ENCODE measurements around the gene TEX29. TPM values are rescaled to one million over a fixed set of nuclear protein-coding genes. Genes with fewer than 3 reads are reported as not detected.

TEX29 gene
- total RNA-seq, 1 experiment from 2014 or later, result not detected

- Histone ChIP-seq H3K4me3 (ENCODE audit: low read depth, low read length) (no peak overlapping the region), H3K27me3 (replicated peaks; ENCODE audit: control insufficient read depth, insufficient read depth, low read length) (peaks cover 2% of the 10 kb centered on the region), H3K36me3 (ENCODE audit: control insufficient read depth, insufficient read depth, low read length) (no peaks in the 10 kb centered on the region), H3K4me1 (no peaks in the 10 kb centered on the region), H3K9me3 (no peaks in the 10 kb centered on the region)
- CTCF ChIA-PET, result no interaction called here
- H3K27me3 Mint-ChIP-seq (ENCODE audit: insufficient read depth, unreplicated experiment), result peaks cover 17% of the 10 kb centered on the region
- TF ChIP-seq, protein P1, sequence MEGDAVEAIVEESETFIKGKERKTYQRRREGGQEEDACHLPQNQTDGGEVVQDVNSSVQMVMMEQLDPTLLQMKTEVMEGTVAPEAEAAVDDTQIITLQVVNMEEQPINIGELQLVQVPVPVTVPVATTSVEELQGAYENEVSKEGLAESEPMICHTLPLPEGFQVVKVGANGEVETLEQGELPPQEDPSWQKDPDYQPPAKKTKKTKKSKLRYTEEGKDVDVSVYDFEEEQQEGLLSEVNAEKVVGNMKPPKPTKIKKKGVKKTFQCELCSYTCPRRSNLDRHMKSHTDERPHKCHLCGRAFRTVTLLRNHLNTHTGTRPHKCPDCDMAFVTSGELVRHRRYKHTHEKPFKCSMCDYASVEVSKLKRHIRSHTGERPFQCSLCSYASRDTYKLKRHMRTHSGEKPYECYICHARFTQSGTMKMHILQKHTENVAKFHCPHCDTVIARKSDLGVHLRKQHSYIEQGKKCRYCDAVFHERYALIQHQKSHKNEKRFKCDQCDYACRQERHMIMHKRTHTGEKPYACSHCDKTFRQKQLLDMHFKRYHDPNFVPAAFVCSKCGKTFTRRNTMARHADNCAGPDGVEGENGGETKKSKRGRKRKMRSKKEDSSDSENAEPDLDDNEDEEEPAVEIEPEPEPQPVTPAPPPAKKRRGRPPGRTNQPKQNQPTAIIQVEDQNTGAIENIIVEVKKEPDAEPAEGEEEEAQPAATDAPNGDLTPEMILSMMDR (IDR thresholded peaks at IDR 0.05; ENCODE audit: insufficient read depth in 1 of 2, low read depth in 1 of 2, low read length in 1 of 2, severe bottlenecking in 1 of 2, unreplicated experiment in 1 of 2), result no peak
- H3K27ac Mint-ChIP-seq (ENCODE audit: unreplicated experiment), result no peak overlapping the region
- H3K4me1 Mint-ChIP-seq (ENCODE audit: low read depth, unreplicated experiment), result no peaks in the 10 kb centered on the region
- H3K4me3 Mint-ChIP-seq (ENCODE audit: unreplicated experiment), result no peak overlapping the region
- POLR2A ChIA-PET, result no interaction called here
- H3K36me3 Mint-ChIP-seq (ENCODE audit: insufficient read depth, unreplicated experiment), result no peaks in the 10 kb centered on the region
- BruUV-seq (replicated peaks), result no TSS peak
- intact Hi-C loops (cut with micrococcal nuclease; ENCODE audit: unreplicated experiment), result no loop called here
- DNase-seq, result no peak
- H3K9me3 Mint-ChIP-seq (ENCODE audit: unreplicated experiment), result no peaks in the 10 kb centered on the region
Observed at GRCh38 chr13:111359930-111360329, 39.5 kb downstream of the TEX29 start.

GRCh38 chr13:111360452-111360851, 40.0 kb downstream of the TEX29 start:
- peaks cover 17% of the 10 kb centered on the region for H3K27me3 Mint-ChIP-seq (ENCODE audit: insufficient read depth, unreplicated experiment)
- no peak for DNase-seq
- no peaks in the 10 kb centered on the region for H3K9me3 Mint-ChIP-seq (ENCODE audit: unreplicated experiment)
- H3K36me3 Mint-ChIP-seq (ENCODE audit: insufficient read depth, unreplicated experiment), result no peaks in the 10 kb centered on the region
- Histone ChIP-seq H3K9me3 (no peaks in the 10 kb centered on the region), H3K4me3 (ENCODE audit: low read depth, low read length) (no peak overlapping the region), H3K27me3 (replicated peaks; ENCODE audit: control insufficient read depth, insufficient read depth, low read length) (peaks cover 2% of the 10 kb centered on the region), H3K4me1 (no peaks in the 10 kb centered on the region), H3K36me3 (ENCODE audit: control insufficient read depth, insufficient read depth, low read length) (no peaks in the 10 kb centered on the region)
- TF ChIP-seq, protein P1 (IDR thresholded peaks at IDR 0.05; ENCODE audit: insufficient read depth in 1 of 2, low read depth in 1 of 2, low read length in 1 of 2, severe bottlenecking in 1 of 2, unreplicated experiment in 1 of 2), result no peak
- CTCF ChIA-PET, result no interaction called here
- H3K27ac Mint-ChIP-seq (ENCODE audit: unreplicated experiment), result no peak overlapping the region
- intact Hi-C loops (cut with micrococcal nuclease; ENCODE audit: unreplicated experiment), result no loop called here
- H3K4me1 Mint-ChIP-seq (ENCODE audit: low read depth, unreplicated experiment), result no peaks in the 10 kb centered on the region
- H3K4me3 Mint-ChIP-seq (ENCODE audit: unreplicated experiment), result no peak overlapping the region
- POLR2A ChIA-PET, result no interaction called here
- BruUV-seq (replicated peaks), result no TSS peak

GRCh38 chr13:111361046-111361872, 40.8 kb downstream of the TEX29 start:
- no peak overlapping the region for H3K4me3 ChIP-seq (ENCODE audit: low read depth, low read length)
- ChIA-PET POLR2A (no interaction called here), CTCF (no interaction called here)
- intact Hi-C loops (cut with micrococcal nuclease; ENCODE audit: unreplicated experiment), result no loop called here
- DNase-seq, result no peak
- no peaks in the 10 kb centered on the region for H3K4me1 Mint-ChIP-seq (ENCODE audit: low read depth, unreplicated experiment)
- no peaks in the 10 kb centered on the region for H3K4me1 ChIP-seq
- BruUV-seq (replicated peaks), result no TSS peak
- no peak overlapping the region for H3K4me3 Mint-ChIP-seq (ENCODE audit: unreplicated experiment)
- H3K9me3 Mint-ChIP-seq (ENCODE audit: unreplicated experiment), result no peaks in the 10 kb centered on the region
- peaks cover 2% of the 10 kb centered on the region for H3K27me3 ChIP-seq (replicated peaks; ENCODE audit: control insufficient read depth, insufficient read depth, low read length)
- H3K9me3 ChIP-seq, result no peaks in the 10 kb centered on the region
- H3K27me3 Mint-ChIP-seq (ENCODE audit: insufficient read depth, unreplicated experiment), result peaks cover 17% of the 10 kb centered on the region
- no peak overlapping the region for H3K27ac Mint-ChIP-seq (ENCODE audit: unreplicated experiment)
- TF ChIP-seq, protein P1 (IDR thresholded peaks at IDR 0.05; ENCODE audit: insufficient read depth in 1 of 2, low read depth in 1 of 2, low read length in 1 of 2, severe bottlenecking in 1 of 2, unreplicated experiment in 1 of 2), result no peak
- no peaks in the 10 kb centered on the region for H3K36me3 ChIP-seq (ENCODE audit: control insufficient read depth, insufficient read depth, low read length)
- no peaks in the 10 kb centered on the region for H3K36me3 Mint-ChIP-seq (ENCODE audit: insufficient read depth, unreplicated experiment)
